Gastrocnemius medialis (tissue), 4 donors: ENCODE data around the gene CPPED1.

ENCODE experiments used
- POLR2A ChIP-seq, 2 donors: fragments of 450-650 bp; IDR thresholded peaks; one replicate each; pipeline ENCODE4 v1.6.1; 2017; ENCODE audit warnings: antibody characterized with exemption in 2 of 2, mild to moderate bottlenecking in 2 of 2, moderate library complexity in 2 of 2
- TF ChIP-seq, protein P1 (sequence below), 5 experiments: fragments of 450-650 bp in 3 of 5; fragments of 200-600 bp in 2 of 5; sonication (generic) in 2 of 5; IDR thresholded peaks in 4 of 5; conservative IDR thresholded peaks in 1 of 5; 1 replicate in 4 of 5; 2 replicates in 1 of 5; pipeline ENCODE4 v1.5.1; 2016 to 2019; ENCODE audit warnings: antibody characterized with exemption in 5 of 5, mild to moderate bottlenecking in 3 of 5, moderate library complexity in 3 of 5

DNA sequence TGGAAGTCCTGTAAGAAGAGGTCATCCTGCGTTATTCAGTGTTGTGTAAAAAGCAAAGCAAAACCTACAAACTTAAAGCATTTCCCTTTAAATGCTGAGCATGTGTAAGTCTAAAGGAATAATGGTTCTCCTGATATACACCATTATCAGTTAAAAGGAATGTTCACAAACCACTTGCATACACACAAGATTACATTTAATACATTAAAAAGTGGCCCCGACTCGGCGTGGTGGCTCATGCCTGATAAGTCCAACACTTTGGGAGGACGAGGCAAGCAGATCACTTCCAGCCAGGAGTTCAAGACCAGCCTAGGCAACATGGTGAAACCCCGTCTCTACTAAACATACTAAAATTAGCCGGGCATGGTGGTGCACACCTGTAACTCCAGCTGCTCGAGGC is 30.5 kb downstream of the CPPED1 start:
- TF ChIP-seq, protein P1, sequence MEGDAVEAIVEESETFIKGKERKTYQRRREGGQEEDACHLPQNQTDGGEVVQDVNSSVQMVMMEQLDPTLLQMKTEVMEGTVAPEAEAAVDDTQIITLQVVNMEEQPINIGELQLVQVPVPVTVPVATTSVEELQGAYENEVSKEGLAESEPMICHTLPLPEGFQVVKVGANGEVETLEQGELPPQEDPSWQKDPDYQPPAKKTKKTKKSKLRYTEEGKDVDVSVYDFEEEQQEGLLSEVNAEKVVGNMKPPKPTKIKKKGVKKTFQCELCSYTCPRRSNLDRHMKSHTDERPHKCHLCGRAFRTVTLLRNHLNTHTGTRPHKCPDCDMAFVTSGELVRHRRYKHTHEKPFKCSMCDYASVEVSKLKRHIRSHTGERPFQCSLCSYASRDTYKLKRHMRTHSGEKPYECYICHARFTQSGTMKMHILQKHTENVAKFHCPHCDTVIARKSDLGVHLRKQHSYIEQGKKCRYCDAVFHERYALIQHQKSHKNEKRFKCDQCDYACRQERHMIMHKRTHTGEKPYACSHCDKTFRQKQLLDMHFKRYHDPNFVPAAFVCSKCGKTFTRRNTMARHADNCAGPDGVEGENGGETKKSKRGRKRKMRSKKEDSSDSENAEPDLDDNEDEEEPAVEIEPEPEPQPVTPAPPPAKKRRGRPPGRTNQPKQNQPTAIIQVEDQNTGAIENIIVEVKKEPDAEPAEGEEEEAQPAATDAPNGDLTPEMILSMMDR (IDR thresholded peaks at IDR 0.05 in 4 of 5, conservative IDR thresholded peaks at IDR 0.05 in 1 of 5) = no peak
- TF ChIP-seq POLR2A (IDR thresholded peaks at IDR 0.05) = no peak
